ENCODE results near the gene DENR.
"Not testable (repeated sequence)": the region's sequence is repeated elsewhere in the genome, so short reads cannot be mapped to it uniquely, and the experiment has no call there.

The DENR gene

GRCh38 chr12:122789637-122790036, 37.0 kb downstream of the DENR start:
- DNase-seq (ENCODE audit: insufficient read length, low spot score) (no peak), FAIRE-seq (no peak)
- no peak for TF ChIP-seq POLR2A (IDR thresholded peaks at IDR 0.05; ENCODE audit: low read depth, low read length)
- no peak for TF ChIP-seq POU2F2 (IDR thresholded peaks at IDR 0.05; ENCODE audit: low read depth, low read length)
- TF ChIP-seq POLR2AphosphoS5 (IDR thresholded peaks at IDR 0.05; ENCODE audit: low read depth, low read length) = no peak
- no peak for TF ChIP-seq PAX5 (IDR thresholded peaks at IDR 0.05; ENCODE audit: insufficient read depth, low read length, severe bottlenecking)
- no peak for TF ChIP-seq TAF1 (IDR thresholded peaks at IDR 0.05; ENCODE audit: low read depth, low read length)
- no peak for TF ChIP-seq SPI1 (IDR thresholded peaks at IDR 0.05; ENCODE audit: low read depth, low read length)

- TF ChIP-seq POLR2AphosphoS5 (IDR thresholded peaks at IDR 0.05; ENCODE audit: low read depth, low read length) = no peak
- no peak for TF ChIP-seq POLR2A (IDR thresholded peaks at IDR 0.05; ENCODE audit: low read depth, low read length)
- no peak for TF ChIP-seq SPI1 (IDR thresholded peaks at IDR 0.05; ENCODE audit: low read depth, low read length)
- no peak for TF ChIP-seq TAF1 (IDR thresholded peaks at IDR 0.05; ENCODE audit: low read depth, low read length)
- no peak for TF ChIP-seq POU2F2 (IDR thresholded peaks at IDR 0.05; ENCODE audit: low read depth, low read length)
- no peak for TF ChIP-seq PAX5 (IDR thresholded peaks at IDR 0.05; ENCODE audit: insufficient read depth, low read length, severe bottlenecking)
- DNase-seq (ENCODE audit: insufficient read length, low spot score) = no peak
- no peak for FAIRE-seq
Observed at GRCh38 chr12:122790393-122791075, 37.9 kb downstream of the DENR start.

GRCh38 chr12:122793685-122794106, 41.1 kb downstream of the DENR start:
- TF ChIP-seq POLR2AphosphoS5 (IDR thresholded peaks at IDR 0.05; ENCODE audit: low read depth, low read length) (no peak), POU2F2 (IDR thresholded peaks at IDR 0.05; ENCODE audit: low read depth, low read length) (no peak), SPI1 (IDR thresholded peaks at IDR 0.05; ENCODE audit: low read depth, low read length) (no peak), POLR2A (IDR thresholded peaks at IDR 0.05; ENCODE audit: low read depth, low read length) (no peak), TAF1 (IDR thresholded peaks at IDR 0.05; ENCODE audit: low read depth, low read length) (no peak), PAX5 (IDR thresholded peaks at IDR 0.05; ENCODE audit: insufficient read depth, low read length, severe bottlenecking) (no peak)
- FAIRE-seq (peak; percentile 78), DNase-seq (ENCODE audit: insufficient read length, low spot score) (no peak)

- DNase-seq (ENCODE audit: insufficient read length, low spot score) (no peak), FAIRE-seq (no peak)
- TF ChIP-seq PAX5 (IDR thresholded peaks at IDR 0.05; ENCODE audit: insufficient read depth, low read length, severe bottlenecking) (no peak), POLR2AphosphoS5 (IDR thresholded peaks at IDR 0.05; ENCODE audit: low read depth, low read length) (no peak), POU2F2 (IDR thresholded peaks at IDR 0.05; ENCODE audit: low read depth, low read length) (no peak), SPI1 (IDR thresholded peaks at IDR 0.05; ENCODE audit: low read depth, low read length) (no peak), TAF1 (IDR thresholded peaks at IDR 0.05; ENCODE audit: low read depth, low read length) (no peak), POLR2A (IDR thresholded peaks at IDR 0.05; ENCODE audit: low read depth, low read length) (no peak)
Observed at GRCh38 chr12:122795807-122796206, 43.2 kb downstream of the DENR start.

- FAIRE-seq = no peak
- no peak for DNase-seq (ENCODE audit: insufficient read length, low spot score)
- TF ChIP-seq POLR2AphosphoS5 (IDR thresholded peaks at IDR 0.05; ENCODE audit: low read depth, low read length) (no peak), POLR2A (IDR thresholded peaks at IDR 0.05; ENCODE audit: low read depth, low read length) (no peak), SPI1 (IDR thresholded peaks at IDR 0.05; ENCODE audit: low read depth, low read length) (no peak), TAF1 (IDR thresholded peaks at IDR 0.05; ENCODE audit: low read depth, low read length) (no peak), POU2F2 (IDR thresholded peaks at IDR 0.05; ENCODE audit: low read depth, low read length) (no peak), PAX5 (IDR thresholded peaks at IDR 0.05; ENCODE audit: insufficient read depth, low read length, severe bottlenecking) (no peak)
Observed at GRCh38 chr12:122799641-122800243, 47.1 kb downstream of the DENR start.

GRCh38 chr12:122803937-122804336, 51.3 kb downstream of the DENR start:
- no peak for DNase-seq (ENCODE audit: insufficient read length, low spot score)
- no peak for FAIRE-seq
- TF ChIP-seq PAX5 (IDR thresholded peaks at IDR 0.05; ENCODE audit: insufficient read depth, low read length, severe bottlenecking) (no peak), SPI1 (IDR thresholded peaks at IDR 0.05; ENCODE audit: low read depth, low read length) (no peak), POU2F2 (IDR thresholded peaks at IDR 0.05; ENCODE audit: low read depth, low read length) (no peak), POLR2AphosphoS5 (IDR thresholded peaks at IDR 0.05; ENCODE audit: low read depth, low read length) (no peak), POLR2A (IDR thresholded peaks at IDR 0.05; ENCODE audit: low read depth, low read length) (no peak), TAF1 (IDR thresholded peaks at IDR 0.05; ENCODE audit: low read depth, low read length) (no peak)

GRCh38 chr12:122804957-122805356, 52.3 kb downstream of the DENR start:
- not testable (repeated sequence) for FAIRE-seq

GRCh38 chr12:122807651-122808050, 55.0 kb downstream of the DENR start:
- no peak for TF ChIP-seq POLR2A (IDR thresholded peaks at IDR 0.05; ENCODE audit: low read depth, low read length)
- no peak for TF ChIP-seq POU2F2 (IDR thresholded peaks at IDR 0.05; ENCODE audit: low read depth, low read length)
- TF ChIP-seq PAX5 (IDR thresholded peaks at IDR 0.05; ENCODE audit: insufficient read depth, low read length, severe bottlenecking) = no peak
- no peak for TF ChIP-seq POLR2AphosphoS5 (IDR thresholded peaks at IDR 0.05; ENCODE audit: low read depth, low read length)
- TF ChIP-seq SPI1 (IDR thresholded peaks at IDR 0.05; ENCODE audit: low read depth, low read length) = no peak
- TF ChIP-seq TAF1 (IDR thresholded peaks at IDR 0.05; ENCODE audit: low read depth, low read length) = no peak
- no peak for FAIRE-seq
- no peak for DNase-seq (ENCODE audit: insufficient read length, low spot score)

More at GRCh38 chr12:122804957-122805356, 52.3 kb downstream of the DENR start:
- DNase-seq (ENCODE audit: insufficient read length, low spot score) = not testable (repeated sequence)

- TF ChIP-seq SPI1 (IDR thresholded peaks at IDR 0.05; ENCODE audit: low read depth, low read length) = no peak
- TF ChIP-seq PAX5 (IDR thresholded peaks at IDR 0.05; ENCODE audit: insufficient read depth, low read length, severe bottlenecking) = no peak
- TF ChIP-seq POU2F2 (IDR thresholded peaks at IDR 0.05; ENCODE audit: low read depth, low read length) = no peak
- TF ChIP-seq POLR2A (IDR thresholded peaks at IDR 0.05; ENCODE audit: low read depth, low read length) = no peak
- no peak for TF ChIP-seq POLR2AphosphoS5 (IDR thresholded peaks at IDR 0.05; ENCODE audit: low read depth, low read length)
- no peak for FAIRE-seq
- DNase-seq (ENCODE audit: insufficient read length, low spot score) = no peak
Observed at GRCh38 chr12:122811777-122812176, 59.2 kb downstream of the DENR start.
